ENCODE data around the gene ABR. TPM values are rescaled to one million over a fixed set of nuclear protein-coding genes. Genes with fewer than 3 reads are reported as not detected.
"Not testable (repeated sequence)": the region's sequence is repeated elsewhere in the genome, so short reads cannot be mapped to it uniquely, and the experiment has no call there.

Gene ABR
- total RNA-seq, 1 donor from 2014 or later = 128 TPM

- DNase-seq = peak; percentile 12
- intact Hi-C loops (cut with DNase I) = loop anchor here (5.0 to 10.0 kb wide), 2 partner anchors 70 to 97 kb away; no protein-coding TSS in a partner anchor
- not testable (repeated sequence) for ATAC-seq (ENCODE audit: poor library complexity)
Observed at GRCh38 chr17:974778-975177, 205.0 kb downstream of the ABR start.

- DNase-seq (peak; percentile 10), ATAC-seq (ENCODE audit: poor library complexity) (no peak)
- intact Hi-C loops (cut with DNase I) = loop anchor here (10.0 kb wide), 1 partner anchor 68 kb away; no protein-coding TSS in a partner anchor
Observed at GRCh38 chr17:973053-973452, 206.7 kb downstream of the ABR start.

DNA sequence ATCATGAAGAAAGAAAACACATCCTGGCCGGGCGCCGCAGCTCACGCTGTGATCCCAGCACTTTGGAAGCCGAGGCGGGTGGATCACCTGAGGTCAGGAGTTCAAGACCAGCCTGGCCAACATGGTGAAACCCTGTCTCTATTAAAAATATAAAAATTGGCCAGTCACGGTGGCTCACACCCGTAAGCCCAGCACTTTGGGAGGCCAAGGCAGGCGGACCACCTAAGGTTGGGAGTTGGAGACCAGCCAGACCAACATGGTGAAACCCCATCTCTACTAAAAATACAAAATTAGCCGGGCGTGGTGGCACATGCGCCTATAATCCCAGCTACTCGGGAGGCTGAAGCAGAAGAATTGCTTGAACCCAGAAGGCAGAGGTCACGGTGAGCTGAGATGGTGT, 207.9 kb downstream of the ABR start:
- not testable (repeated sequence) for ATAC-seq (ENCODE audit: poor library complexity)
- peak; percentile 37 for DNase-seq
- intact Hi-C loops (cut with DNase I) = loop anchor here (10.0 kb wide), 1 partner anchor 67 kb away; no protein-coding TSS in a partner anchor

DNA sequence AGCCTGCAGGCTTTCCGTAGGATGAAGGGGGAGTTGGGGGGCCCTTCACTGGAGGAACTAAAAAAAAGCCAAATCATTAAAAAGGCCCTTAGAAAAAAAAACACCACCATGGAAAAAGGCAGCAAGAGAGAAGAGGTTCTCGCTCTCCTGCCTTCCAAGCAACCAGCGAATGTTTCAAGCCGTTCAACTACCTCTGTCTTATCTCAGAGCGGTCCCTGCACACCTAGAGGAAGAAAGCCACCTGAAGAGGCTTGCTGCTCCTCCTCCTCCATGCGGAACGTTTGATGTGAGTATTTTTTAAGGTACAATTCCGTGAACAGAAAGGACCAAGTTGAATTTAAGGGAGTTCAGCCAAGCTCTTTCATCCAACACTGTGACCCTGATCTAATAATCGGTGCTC, 209.4 kb downstream of the ABR start:
- intact Hi-C loops (cut with DNase I) = loop anchor here (10.0 kb wide), 1 partner anchor 66 kb away; no protein-coding TSS in a partner anchor
- ATAC-seq (ENCODE audit: poor library complexity) (no peak), DNase-seq (no peak)

GRCh38 chr17:969811-970355, 209.9 kb downstream of the ABR start:
- ATAC-seq (ENCODE audit: poor library complexity) (no peak), DNase-seq (no peak)
- intact Hi-C loops (cut with DNase I) = loop anchor here (10.0 kb wide), 1 partner anchor 65 kb away; no protein-coding TSS in a partner anchor

- ATAC-seq (ENCODE audit: poor library complexity) (no peak), DNase-seq (peak; percentile 30)
- intact Hi-C loops (cut with DNase I) = no loop called here
Observed at GRCh38 chr17:968812-969730, 210.7 kb downstream of the ABR start.

DNA sequence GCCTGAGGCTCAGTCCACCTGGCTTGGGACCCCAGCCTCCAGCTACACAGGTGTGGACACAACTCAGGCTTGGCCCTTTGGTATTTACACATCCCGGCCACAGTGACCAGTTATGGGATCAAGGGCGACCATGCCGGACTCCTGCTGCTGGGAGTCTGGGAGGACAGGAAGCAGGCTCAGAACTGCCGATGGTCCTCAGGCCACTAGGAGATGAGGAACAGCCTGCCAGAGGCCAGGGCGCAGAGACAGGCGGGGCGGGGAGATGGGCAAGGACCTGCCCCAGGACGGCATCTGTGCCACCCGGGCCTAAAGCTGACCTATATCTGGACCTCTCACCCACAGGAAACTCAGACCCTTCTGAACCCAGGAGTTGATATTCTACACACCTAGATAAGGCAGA, 212.7 kb downstream of the ABR start:
- DNase-seq (peak; percentile 32), ATAC-seq (ENCODE audit: poor library complexity) (no peak)
- intact Hi-C loops (cut with DNase I) = no loop called here

- no peak for ATAC-seq (ENCODE audit: poor library complexity)
Observed at GRCh38 chr17:965311-965989, 214.3 kb downstream of the ABR start.

GRCh38 chr17:964876-965275, 214.9 kb downstream of the ABR start:
- no peak for ATAC-seq (ENCODE audit: poor library complexity)

More at GRCh38 chr17:965311-965989, 214.3 kb downstream of the ABR start:
- DNase-seq = no peak
- intact Hi-C loops (cut with DNase I) = no loop called here

DNA sequence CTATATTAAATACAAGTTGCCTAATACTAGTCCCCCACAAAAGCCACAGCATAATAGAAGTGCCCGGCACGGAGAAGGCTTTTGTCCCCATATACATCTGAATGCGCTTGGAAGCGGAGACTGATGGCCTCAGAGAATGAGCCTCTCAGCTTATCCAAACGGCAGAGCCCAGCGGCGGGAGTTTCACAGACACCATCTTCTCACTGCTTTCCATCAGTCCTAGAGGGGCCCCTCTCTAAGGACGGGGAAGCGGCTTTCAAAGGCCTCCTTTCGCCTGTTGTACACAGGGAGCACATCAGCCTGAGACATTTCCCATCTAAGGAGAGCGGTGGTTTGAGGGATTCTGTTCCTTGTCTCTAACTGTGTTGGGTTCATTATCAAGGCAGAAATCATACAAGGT, 217.1 kb downstream of the ABR start:
- intact Hi-C loops (cut with DNase I) = no loop called here
- ATAC-seq (ENCODE audit: poor library complexity) (no peak), DNase-seq (peak; percentile 14)

More at GRCh38 chr17:964876-965275, 214.9 kb downstream of the ABR start:
- intact Hi-C loops (cut with DNase I) = no loop called here
- no peak for DNase-seq

DNA sequence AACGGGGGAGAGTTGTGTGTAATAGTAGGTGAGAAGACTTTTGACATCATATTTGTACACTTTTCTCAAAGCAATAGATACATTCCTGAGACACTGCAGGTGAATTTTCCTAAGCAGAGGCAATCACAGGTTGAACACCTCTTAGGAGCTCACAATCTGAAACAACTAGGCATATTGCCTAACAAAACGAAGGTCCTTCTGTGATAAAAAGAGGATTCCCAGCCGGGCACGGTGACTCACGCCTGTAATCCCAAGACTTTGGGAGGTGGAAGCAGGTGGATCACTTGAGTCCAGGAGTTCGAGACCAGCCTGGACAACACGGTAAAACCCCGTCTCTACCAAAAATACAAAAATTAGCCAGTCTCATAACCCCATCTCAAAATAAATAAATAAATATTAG, 217.6 kb downstream of the ABR start:
- intact Hi-C loops (cut with DNase I) = no loop called here
- no peak for ATAC-seq (ENCODE audit: poor library complexity)
- DNase-seq = no peak

GRCh38 chr17:958712-959451, 220.9 kb downstream of the ABR start:
- no peak for ATAC-seq (ENCODE audit: poor library complexity)
- intact Hi-C loops (cut with DNase I) = no loop called here
- peak; percentile 31 for DNase-seq

DNA sequence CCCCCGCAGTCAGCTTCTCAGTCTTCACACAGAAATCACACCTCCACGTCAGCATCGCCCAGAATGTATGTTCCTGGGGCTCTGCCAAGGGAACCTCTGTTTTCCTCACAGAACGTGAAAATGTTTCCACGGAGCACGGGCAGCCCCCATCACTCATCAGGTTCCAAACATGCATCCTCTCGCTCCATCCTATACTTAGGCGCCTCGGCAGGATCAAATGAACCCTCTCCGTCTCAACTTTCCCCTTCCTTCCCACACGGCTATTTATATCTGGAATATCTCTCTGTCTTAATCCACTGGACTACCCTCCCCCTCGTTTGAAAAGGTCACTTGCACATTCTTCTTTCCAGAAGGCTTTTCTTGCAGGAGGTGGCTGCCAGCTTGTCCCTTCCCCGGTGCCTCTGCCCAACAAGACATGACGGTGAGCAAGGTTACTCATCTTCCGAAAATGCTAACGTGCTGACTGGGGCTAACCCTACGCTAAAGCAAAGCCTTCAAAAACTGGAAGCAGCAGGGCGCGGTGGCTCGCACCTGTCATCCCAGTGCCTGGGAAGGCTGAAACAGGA, 221.8 kb downstream of the ABR start:
- DNase-seq (peak; percentile 15), ATAC-seq (ENCODE audit: poor library complexity) (no peak)
- intact Hi-C loops (cut with DNase I) = no loop called here

DNA sequence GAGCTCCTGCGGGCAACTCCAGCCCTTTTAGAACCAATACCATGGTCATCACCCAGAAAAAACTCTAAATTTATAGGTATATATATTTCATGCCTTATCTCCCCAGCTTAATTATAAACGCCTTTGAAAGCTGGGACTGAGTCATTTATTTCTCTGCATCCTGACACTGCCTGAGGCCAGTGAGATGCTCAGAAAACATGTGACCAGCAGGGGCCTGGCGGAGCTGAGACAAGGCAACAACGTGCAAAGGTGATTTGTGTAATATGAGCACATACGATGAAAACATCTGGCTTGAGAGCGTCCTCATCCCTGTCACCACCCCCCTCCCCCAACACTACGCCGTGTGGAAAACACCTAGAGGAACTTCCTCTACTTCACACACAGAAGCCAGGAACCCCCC, 222.9 kb downstream of the ABR start:
- intact Hi-C loops (cut with DNase I) = no loop called here
- DNase-seq (no peak), ATAC-seq (ENCODE audit: poor library complexity) (no peak)

DNA sequence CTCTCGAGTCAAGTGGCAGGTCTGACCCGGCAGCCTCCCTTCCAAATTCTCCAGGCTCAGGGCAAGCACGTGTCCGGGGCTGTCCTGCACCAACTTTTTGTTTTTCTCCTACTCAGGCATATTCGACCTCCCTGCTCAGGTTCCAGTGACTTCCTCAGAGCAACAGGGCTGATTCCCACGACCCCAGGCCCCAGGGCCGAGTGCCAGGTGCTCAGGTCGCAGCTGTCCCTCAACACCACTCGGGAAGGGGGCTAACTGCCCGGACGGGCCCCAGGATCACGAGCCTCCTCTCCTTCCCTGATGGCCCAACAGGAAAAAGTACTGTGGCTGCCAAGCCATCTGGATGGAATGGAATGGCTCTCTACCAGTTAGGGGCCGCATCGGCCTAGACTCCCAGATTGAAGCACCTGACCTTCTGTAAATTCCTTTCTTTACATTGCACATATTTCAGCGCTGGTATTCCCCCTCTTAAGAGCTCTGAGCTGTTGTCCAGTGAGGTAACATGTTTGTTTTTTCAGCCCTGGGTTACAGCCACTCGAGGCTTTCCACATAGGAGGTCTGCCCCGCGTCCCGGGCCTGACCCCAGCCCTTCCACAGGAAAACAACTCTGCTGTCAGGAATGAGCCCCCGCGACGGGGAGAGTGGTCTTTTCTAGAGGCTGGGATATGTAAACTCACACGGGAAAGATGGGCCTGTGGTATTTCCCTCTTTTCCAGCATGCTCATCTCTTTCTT, 225.2 kb downstream of the ABR start:
- intact Hi-C loops (cut with DNase I) = no loop called here
- peak; percentile 36 for ATAC-seq (ENCODE audit: poor library complexity)
- DNase-seq = no peak

- intact Hi-C loops (cut with DNase I) = no loop called here
- ATAC-seq (ENCODE audit: poor library complexity) = no peak
- no peak for DNase-seq
Observed at GRCh38 chr17:953767-954166, 226.0 kb downstream of the ABR start.

Data from Right ventricle myocardium superior (tissue), 1 donor.